Measurements from ENCODE around the gene SPRY4. TPM values are rescaled to one million over a fixed set of nuclear protein-coding genes. Genes with fewer than 3 reads are reported as not detected.

Gene SPRY4
- total and polyA plus RNA-seq, 2 of the 13 experiments (the other 11 are each of a cell fraction or from before 2014, with no cell fraction given), result 8.9 to 17.8 TPM

DNA sequence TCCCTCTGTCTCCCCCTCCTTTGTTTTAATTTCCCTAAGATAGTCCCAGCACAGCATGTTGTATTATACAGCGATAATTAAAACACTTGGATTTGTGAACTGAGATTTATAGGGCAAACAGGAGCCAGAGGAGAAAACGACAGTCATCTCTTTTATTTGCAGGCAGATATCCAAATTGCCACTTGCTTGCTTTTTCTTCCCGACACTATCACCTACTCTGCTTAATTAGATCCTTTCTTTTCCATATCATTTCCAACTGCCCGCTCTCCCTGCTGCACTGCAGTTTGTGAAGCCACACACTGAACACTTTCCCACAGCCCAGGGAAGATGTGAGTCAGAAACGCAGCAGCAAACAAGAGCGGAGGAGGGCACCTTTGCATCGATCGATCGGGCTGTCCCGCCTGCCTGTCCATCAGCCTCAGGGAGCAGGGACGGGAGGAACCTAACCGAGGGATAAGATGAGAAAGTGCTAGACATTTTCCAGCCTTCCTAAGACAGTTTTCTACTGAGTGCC, 35.8 kb upstream of the SPRY4 start (continued):
- TF ChIP-seq SALL2 (CRISPR knock-in tag; IDR thresholded peaks at IDR 0.05) (no peak), ASH2L (IDR thresholded peaks at IDR 0.05; ENCODE audit: insufficient read length, low read depth, low read length) (peak; percentile 48), ZNF709 (CRISPR knock-in tag; IDR thresholded peaks at IDR 0.05) (no peak), ZNF292 (CRISPR knock-in tag; IDR thresholded peaks at IDR 0.05; ENCODE audit: borderline replicate concordance, low read depth) (peak; percentile 99), POGZ (CRISPR knock-in tag; IDR thresholded peaks at IDR 0.05) (peak; percentile 79), SP1 (IDR thresholded peaks at IDR 0.05) (no peak), SP1 (CRISPR knock-in tag; IDR thresholded peaks at IDR 0.05) (peak; percentile 58), HNRNPK (IDR thresholded peaks at IDR 0.05; ENCODE audit: low read depth, low read length, poor library complexity, severe bottlenecking) (peak; percentile 5), MAFK (conservative IDR thresholded peaks at IDR 0.05 in 1 of 2, IDR thresholded peaks at IDR 0.05 in 1 of 2; ENCODE audit: low read length in 2 of 2) (peak in 1 of 2 experiments; percentile 4; a peak in 1 of 4 replicates), ZNF605 (CRISPR knock-in tag; IDR thresholded peaks at IDR 0.05) (no peak), POLR2G (IDR thresholded peaks at IDR 0.05; ENCODE audit: low read depth, low read length) (peak; percentile 88), ZNF788 (CRISPR knock-in tag; IDR thresholded peaks at IDR 0.05; ENCODE audit: borderline replicate concordance) (peak; percentile 72; the same call in 1 of the 2 replicates), TSC22D2 (CRISPR knock-in tag; IDR thresholded peaks at IDR 0.05; ENCODE audit: borderline replicate concordance) (0 out of 2 replicates have a peak, but pooled peaks have one; percentile 44), U2AF2 (IDR thresholded peaks at IDR 0.05; ENCODE audit: low read depth, low read length) (no peak), MYC (CRISPR knock-in tag; IDR thresholded peaks at IDR 0.05; ENCODE audit: borderline replicate concordance) (peak; percentile 58; the same call in 1 of the 2 replicates), ZNF263 (CRISPR knock-in tag; IDR thresholded peaks at IDR 0.05) (peak; percentile 87), ZNF460 (CRISPR knock-in tag; IDR thresholded peaks at IDR 0.05; ENCODE audit: borderline replicate concordance) (no peak; the same call in 1 of the 2 replicates), GATA4 (IDR thresholded peaks at IDR 0.05; ENCODE audit: borderline replicate concordance, low read depth) (peak; percentile 81; the same call in 1 of the 2 replicates)
- TF ChIP-seq, protein P1, sequence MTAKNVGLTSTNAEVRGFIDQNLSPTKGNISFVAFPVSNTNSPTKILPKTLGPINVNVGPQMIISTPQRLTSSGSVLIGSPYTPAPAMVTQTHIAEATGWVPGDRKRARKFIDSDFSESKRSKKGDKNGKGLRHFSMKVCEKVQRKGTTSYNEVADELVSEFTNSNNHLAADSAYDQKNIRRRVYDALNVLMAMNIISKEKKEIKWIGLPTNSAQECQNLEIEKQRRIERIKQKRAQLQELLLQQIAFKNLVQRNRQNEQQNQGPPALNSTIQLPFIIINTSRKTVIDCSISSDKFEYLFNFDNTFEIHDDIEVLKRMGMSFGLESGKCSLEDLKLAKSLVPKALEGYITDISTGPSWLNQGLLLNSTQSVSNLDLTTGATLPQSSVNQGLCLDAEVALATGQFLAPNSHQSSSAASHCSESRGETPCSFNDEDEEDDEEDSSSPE (CRISPR knock-in tag; IDR thresholded peaks at IDR 0.05), result 0 out of 2 replicates have a peak, but pooled peaks have one; percentile 55
- TF ChIP-seq, protein P2, sequence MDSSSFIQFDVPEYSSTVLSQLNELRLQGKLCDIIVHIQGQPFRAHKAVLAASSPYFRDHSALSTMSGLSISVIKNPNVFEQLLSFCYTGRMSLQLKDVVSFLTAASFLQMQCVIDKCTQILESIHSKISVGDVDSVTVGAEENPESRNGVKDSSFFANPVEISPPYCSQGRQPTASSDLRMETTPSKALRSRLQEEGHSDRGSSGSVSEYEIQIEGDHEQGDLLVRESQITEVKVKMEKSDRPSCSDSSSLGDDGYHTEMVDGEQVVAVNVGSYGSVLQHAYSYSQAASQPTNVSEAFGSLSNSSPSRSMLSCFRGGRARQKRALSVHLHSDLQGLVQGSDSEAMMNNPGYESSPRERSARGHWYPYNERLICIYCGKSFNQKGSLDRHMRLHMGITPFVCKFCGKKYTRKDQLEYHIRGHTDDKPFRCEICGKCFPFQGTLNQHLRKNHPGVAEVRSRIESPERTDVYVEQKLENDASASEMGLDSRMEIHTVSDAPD (CRISPR knock-in tag; IDR thresholded peaks at IDR 0.05), result no peak; the same call in 1 of the 2 replicates
- TF ChIP-seq, protein P3, sequence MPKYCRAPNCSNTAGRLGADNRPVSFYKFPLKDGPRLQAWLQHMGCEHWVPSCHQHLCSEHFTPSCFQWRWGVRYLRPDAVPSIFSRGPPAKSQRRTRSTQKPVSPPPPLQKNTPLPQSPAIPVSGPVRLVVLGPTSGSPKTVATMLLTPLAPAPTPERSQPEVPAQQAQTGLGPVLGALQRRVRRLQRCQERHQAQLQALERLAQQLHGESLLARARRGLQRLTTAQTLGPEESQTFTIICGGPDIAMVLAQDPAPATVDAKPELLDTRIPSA (CRISPR knock-in tag; IDR thresholded peaks at IDR 0.05; ENCODE audit: borderline replicate concordance), result no peak
- TF ChIP-seq, protein P4, sequence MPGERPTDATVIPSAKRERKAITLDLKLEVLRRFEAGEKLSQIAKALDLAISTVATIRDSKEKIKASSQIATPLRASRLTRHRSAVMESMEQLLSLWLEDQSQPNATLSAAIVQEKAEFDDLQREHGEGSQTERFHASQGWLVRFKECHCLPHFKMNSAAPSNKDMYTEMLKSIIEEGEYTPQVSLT (CRISPR knock-in tag; IDR thresholded peaks at IDR 0.05; ENCODE audit: borderline replicate concordance, low read depth), result no peak

All from HepG2 (cell line).